IMR-90 (cell line): ENCODE measurements around the gene WNT7B. TPM values are rescaled to one million over a fixed set of nuclear protein-coding genes. Genes with fewer than 3 reads are reported as not detected.
A peak's percentile ranks its signal among the peaks of the same experiment; 100 is the strongest.

Experiments
- ATAC-seq: fragments of 200-7000 bp; cut with Tn5 transposase; 2 replicates; pipeline ENCODE4 v1.9.1; 2020; ENCODE audit warnings: low read depth, mild to moderate bottlenecking, moderate library complexity
- BruUV-seq: library from RNA; stranded (reverse); fragments of 400-500 nt; replicated peaks from 2 replicates; lab custom pipeline; 2021; lab: Mats Ljungman, UMichigan
- CTCF ChIA-PET: fragments of 300-600 bp; formaldehyde crosslinking; extraction: SDS; loops from one replicate; lab custom pipeline; 2021; ENCODE audit warnings: antibody characterized with exemption; lab: Yijun Ruan, JAX
- POLR2A ChIA-PET: fragments of 300-600 bp; sonication (Branson Sonifier 250); formaldehyde crosslinking; loops from one replicate; lab custom pipeline; 2022; ENCODE audit warnings: antibody characterized with exemption; ENCODE audit not compliant: unreplicated experiment; lab: Charles Lee
- DNase-seq: peaks from one replicate; pipeline ENCODE4 v3.0.0; 2013
- H2AFZ ChIP-seq: replicated peaks from 2 replicates; pipeline ENCODE3; 2013; ENCODE audit warnings: low read length, mild to moderate bottlenecking; ENCODE audit not compliant: poor library complexity
- H2AK5ac ChIP-seq: 2 replicates; pipeline ENCODE4 v1.6.1; 2013; ENCODE audit warnings: low read depth, low read length, inconsistent platforms
- H2AK9ac ChIP-seq: replicated peaks from 2 replicates; pipeline ENCODE3; 2013; ENCODE audit warnings: mild to moderate bottlenecking, low read depth, low read length, moderate library complexity; ENCODE audit not compliant: poor library complexity
- H2BK120ac ChIP-seq: 2 replicates; pipeline ENCODE4 v1.6.1; 2013; ENCODE audit warnings: low read depth, low read length, inconsistent platforms
- H2BK15ac ChIP-seq: 3 replicates; pipeline ENCODE4 v1.6.1; 2013; ENCODE audit warnings: low read depth, low read length, inconsistent platforms
- H2BK20ac ChIP-seq: 2 replicates; pipeline ENCODE4 v1.6.1; 2013; ENCODE audit warnings: low read depth, mild to moderate bottlenecking, inconsistent platforms, low read length, moderate library complexity
- H2BK5ac ChIP-seq: 2 replicates; pipeline ENCODE4 v1.6.1; 2013; ENCODE audit warnings: mild to moderate bottlenecking, low read depth, low read length, inconsistent platforms; ENCODE audit not compliant: poor library complexity, severe bottlenecking
- H3K14ac ChIP-seq: replicated peaks from 2 replicates; pipeline ENCODE4 v1.6.1; 2013; ENCODE audit warnings: low read depth, low read length, inconsistent platforms
- H3K18ac ChIP-seq: 2 replicates; pipeline ENCODE4 v1.6.1; 2013; ENCODE audit warnings: low read depth, low read length, control low read depth
- H3K23ac ChIP-seq: 2 replicates; pipeline ENCODE4 v1.6.1; 2013; ENCODE audit warnings: low read depth, low read length, inconsistent platforms
- H3K27ac ChIP-seq: 2 replicates; pipeline ENCODE4 v1.5.1; 2013; ENCODE audit warnings: mild to moderate bottlenecking, control low read depth, low read length; ENCODE audit not compliant: insufficient read depth
- H3K27me3 ChIP-seq: 2 replicates; pipeline ENCODE4 v1.6.1; 2013; ENCODE audit warnings: low read length; ENCODE audit not compliant: control insufficient read depth, insufficient read depth
- H3K36me3 ChIP-seq: 2 replicates; pipeline ENCODE4 v1.6.1; 2013; ENCODE audit warnings: low read length, mixed read lengths; ENCODE audit not compliant: control insufficient read depth, insufficient read depth
- H3K4ac ChIP-seq: 2 replicates; pipeline ENCODE4 v1.6.1; 2013; ENCODE audit warnings: low read depth, low read length, inconsistent platforms
- H3K4me1 ChIP-seq: 2 replicates; pipeline ENCODE4 v1.6.1; 2013; ENCODE audit warnings: low read length, mixed read lengths; ENCODE audit not compliant: control insufficient read depth, insufficient read depth
- H3K4me2 ChIP-seq: 2 replicates; pipeline ENCODE4 v1.6.1; 2013; ENCODE audit warnings: low read depth, mild to moderate bottlenecking, control low read depth, low read length, moderate library complexity
- H3K4me3 ChIP-seq: 2 replicates; pipeline ENCODE4 v1.5.1; 2013; ENCODE audit warnings: low read depth, mild to moderate bottlenecking, control low read depth, low read length, moderate library complexity; ENCODE audit not compliant: insufficient read depth
- H3K56ac ChIP-seq: 2 replicates; pipeline ENCODE4 v1.6.1; 2013; ENCODE audit warnings: low read length, inconsistent platforms; ENCODE audit not compliant: insufficient read depth; ENCODE audit errors: extremely low read depth
- H3K79me1 ChIP-seq, 2 experiments: 2 replicates each; pipeline ENCODE4 v1.6.1; 2013; ENCODE audit warnings: low read length in 2 of 2, inconsistent platforms in 1 of 2, low read depth in 1 of 2
- H3K9ac ChIP-seq: 2 replicates; pipeline ENCODE4 v1.6.1; 2013; ENCODE audit warnings: low read depth, low read length, control low read depth
- H3K9me1 ChIP-seq: 2 replicates; pipeline ENCODE4 v1.6.1; 2013; ENCODE audit warnings: low read length, inconsistent platforms; ENCODE audit not compliant: insufficient read depth
- H3K9me3 ChIP-seq: 2 replicates; pipeline ENCODE4 v1.6.1; 2013; ENCODE audit warnings: low read length; ENCODE audit not compliant: control insufficient read depth, insufficient read depth
- H4K20me1 ChIP-seq: 2 replicates; pipeline ENCODE4 v1.6.1; 2013; ENCODE audit warnings: low read length, inconsistent platforms; ENCODE audit not compliant: insufficient read depth
- H4K5ac ChIP-seq: 2 replicates; pipeline ENCODE4 v1.6.1; 2013; ENCODE audit warnings: mild to moderate bottlenecking, low read depth, low read length, control low read depth
- H4K8ac ChIP-seq, 2 experiments: 2 replicates each; pipeline ENCODE4 v1.6.1; 2013; ENCODE audit warnings: low read depth in 2 of 2, low read length in 2 of 2, control low read depth in 1 of 2, inconsistent platforms in 1 of 2
- H4K91ac ChIP-seq: 2 replicates; pipeline ENCODE4 v1.6.1; 2013; ENCODE audit warnings: low read depth, low read length, inconsistent platforms; ENCODE audit not compliant: insufficient read depth
- BHLHE40 ChIP-seq: fragments of 150-350 bp; IDR thresholded peaks from 2 replicates; pipeline ENCODE4 v1.6.1; 2016; ENCODE audit warnings: mild to moderate bottlenecking, low read depth, low read length
- CEBPB ChIP-seq: IDR thresholded peaks from 2 replicates; pipeline ENCODE4 v1.6.1; 2012; ENCODE audit warnings: low read depth, low read length, improper control_type of control experiment
- ELK1 ChIP-seq: fragments of 150-350 bp; IDR thresholded peaks from 2 replicates; pipeline ENCODE4 v1.6.1; 2016; ENCODE audit warnings: low read depth, mild to moderate bottlenecking, low read length, moderate library complexity, borderline replicate concordance
- MAFK ChIP-seq: IDR thresholded peaks from 2 replicates; pipeline ENCODE4 v1.6.1; 2012; ENCODE audit warnings: low read depth, low read length, improper control_type of control experiment
- MAZ ChIP-seq: IDR thresholded peaks from 2 replicates; pipeline ENCODE4 v1.6.1; 2012; ENCODE audit warnings: low read depth, mild to moderate bottlenecking, low read length, improper control_type of control experiment, moderate library complexity, borderline replicate concordance
- MXI1 ChIP-seq: IDR thresholded peaks from 2 replicates; pipeline ENCODE4 v1.6.1; 2012; ENCODE audit warnings: low read depth, mild to moderate bottlenecking, low read length, moderate library complexity, borderline replicate concordance
- POLR2A ChIP-seq: IDR thresholded peaks from 2 replicates; pipeline ENCODE4 v1.6.1; 2012; ENCODE audit warnings: mild to moderate bottlenecking, low read depth, low read length
- RAD21 ChIP-seq: IDR thresholded peaks from 2 replicates; pipeline ENCODE4 v1.6.1; 2012; ENCODE audit warnings: low read length, improper control_type of control experiment
- SMC3 ChIP-seq: fragments of 150-350 bp; IDR thresholded peaks from 2 replicates; pipeline ENCODE4 v1.6.1; 2016; ENCODE audit warnings: low read depth, mild to moderate bottlenecking, antibody characterized with exemption, low read length, moderate library complexity
- USF2 ChIP-seq: fragments of 150-350 bp; IDR thresholded peaks from 2 replicates; pipeline ENCODE4 v1.6.1; 2017; ENCODE audit warnings: mild to moderate bottlenecking, antibody characterized with exemption, low read length, low read depth
- WGBS, 2 experiments: methylation state at CpG; one replicate each; pipeline versions ENCODE4 v1.1.5 to v1.1.7; 2013; ENCODE audit warnings: missing lambda C conversion rate in 2 of 2; ENCODE audit not compliant: insufficient read length in 1 of 2; ENCODE audit errors: extremely low coverage in 2 of 2; 5-methylcytosine and 5-hydroxymethylcytosine counted together
- dilution Hi-C: fragments of 300-500 bp; cut with HindIII; formaldehyde crosslinking; loops from one replicate; pipeline ENCODE4 v1.14.3; 2018; ENCODE audit warnings: low sequenced_read_pairs; ENCODE audit not compliant: unreplicated experiment
- in situ Hi-C: fragments of 300-500 bp; cut with MboI; formaldehyde crosslinking; loops from 3 replicates; pipeline ENCODE4 v1.14.3; 2019; ENCODE audit warnings: low sequenced_read_pairs, inconsistent platforms, mixed read lengths
- intact Hi-C: fragments of 100-400 bp; cut with micrococcal nuclease; formaldehyde crosslinking; loops from 2 replicates; pipeline ENCODE4 v1.10.0; 2022
- polyA plus RNA-seq, 3 experiments: library from polyadenylated mRNA; depleted of rRNA; stranded (reverse); fragments of >200 nt; gene quantifications; 2 replicates each; pipeline ENCODE4 v1.2.3, GENCODE V29; 2012; ENCODE audit warnings: low replicate concordance in 1 of 3
- total RNA-seq: library from RNA; depleted of rRNA; stranded (reverse); fragments of >200 nt; gene quantifications from 2 replicates; pipeline ENCODE4 v1.2.3, GENCODE V29; 2012

The WNT7B gene
- total and polyA plus RNA-seq, 2 of the 4 experiments (the other 2 are of a cell fraction) = under 0.01 to 0.15 TPM

- TF ChIP-seq ELK1 = no peak
- no peak for TF ChIP-seq MAFK
- TF ChIP-seq USF2 = no peak
- no peak for TF ChIP-seq POLR2A
- no peak for TF ChIP-seq CEBPB
- no peak for TF ChIP-seq SMC3
- TF ChIP-seq MXI1 = no peak
- no peak for TF ChIP-seq BHLHE40
- TF ChIP-seq RAD21 = no peak
- no peak for TF ChIP-seq MAZ
- no peaks in the 10 kb centered on the region for H3K79me1 ChIP-seq
- CTCF ChIA-PET = no interaction called here
- H3K56ac ChIP-seq = no peak overlapping the region
- H3K9me1 ChIP-seq = no peaks in the 10 kb centered on the region; the same call in 1 of the 2 replicates
- H2BK20ac ChIP-seq = no peak overlapping the region
- H3K18ac ChIP-seq = no peak overlapping the region
- no peak overlapping the region for H4K8ac ChIP-seq
- intact Hi-C loops (no loop called here), dilution Hi-C loops (no loop called here), in situ Hi-C loops (no loop called here)
- no TSS peak for BruUV-seq
- no peak overlapping the region for H2AK9ac ChIP-seq
- H2AFZ ChIP-seq = peak overlapping the region; percentile 56
- H2AK5ac ChIP-seq = peak overlapping the region; percentile 7; the same call in 1 of the 2 replicates
- no peak overlapping the region; the same call in 1 of the 2 replicates for H3K23ac ChIP-seq
- H3K4me2 ChIP-seq = no peak overlapping the region
- ATAC-seq (no peak), DNase-seq (no peak)
- no peak overlapping the region for H3K4ac ChIP-seq
- no peaks in the 10 kb centered on the region for H4K20me1 ChIP-seq
- H2BK120ac ChIP-seq = no peak overlapping the region
- H3K4me1 ChIP-seq = peaks cover 4% of the 10 kb centered on the region; the same call in 1 of the 2 replicates
- H3K9me3 ChIP-seq = no peaks in the 10 kb centered on the region
- H3K27me3 ChIP-seq = peaks cover 20% of the 10 kb centered on the region
- no peak overlapping the region for H4K91ac ChIP-seq
- POLR2A ChIA-PET = no interaction called here
- no peak overlapping the region for H3K27ac ChIP-seq
- peak overlapping the region; percentile 10 for H2BK5ac ChIP-seq
- H2BK15ac ChIP-seq = no peak overlapping the region
- H4K5ac ChIP-seq = no peak overlapping the region
- no peak overlapping the region for H3K4me3 ChIP-seq
- no peaks in the 10 kb centered on the region for H3K36me3 ChIP-seq
- no peak overlapping the region for H3K9ac ChIP-seq
- H3K14ac ChIP-seq = no peak overlapping the region
- 94% methylated on average over 20 of the region's 22 CpGs; no CpG with 5 or more reads in 1 of the 2 experiments for WGBS, 2 experiments
These were observed 89.5 kb downstream of the WNT7B start for GRCh38 chr22:45887202-45888131.
